Measurements from ENCODE around the gene KANK3.

GRCh38 chr19:8322638-8322997, 20.4 kb downstream of the KANK3 start:
- no peak for TF ChIP-seq CTCF (conservative IDR thresholded peaks at IDR 0.05; ENCODE audit: low read length)
- TF ChIP-seq EZH2phosphoT487 (IDR thresholded peaks at IDR 0.05; ENCODE audit: borderline replicate concordance) = no peak

All from Loucy (cell line).